ENCODE measurements around the gene NSDHL.

DNA sequence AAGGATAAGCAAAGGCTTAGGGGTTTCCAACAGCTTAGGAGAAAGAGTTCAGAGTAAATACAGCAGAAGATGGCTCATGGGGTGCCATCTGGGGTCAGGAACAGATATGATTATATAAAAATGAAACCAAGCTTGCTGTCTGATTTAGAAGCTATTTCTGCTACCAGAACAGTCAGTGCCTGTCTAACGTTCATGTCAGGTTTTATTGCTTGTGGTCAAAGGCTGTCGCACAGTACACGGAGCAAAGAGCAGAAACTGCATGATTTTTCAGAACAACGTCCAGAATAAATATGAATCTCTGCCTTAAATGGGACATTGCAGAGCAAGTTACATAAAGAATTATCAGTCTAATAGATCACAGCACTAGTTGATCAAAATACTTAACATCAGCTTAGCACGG, 17.7 kb upstream of the NSDHL start:
- no peak for TF ChIP-seq POLR2AphosphoS5 (IDR thresholded peaks at IDR 0.05; ENCODE audit: low read depth, low read length)
- TF ChIP-seq POLR2A (IDR thresholded peaks at IDR 0.05; ENCODE audit: low read depth, low read length), result no peak
- no peak for TF ChIP-seq TAF1 (IDR thresholded peaks at IDR 0.05; ENCODE audit: low read depth, low read length)
- TF ChIP-seq PAX5 (IDR thresholded peaks at IDR 0.05; ENCODE audit: insufficient read depth, low read length, severe bottlenecking), result no peak
- no peak for TF ChIP-seq SPI1 (IDR thresholded peaks at IDR 0.05; ENCODE audit: low read depth, low read length)
- no peak for TF ChIP-seq POU2F2 (IDR thresholded peaks at IDR 0.05; ENCODE audit: low read depth, low read length)
